ENCODE results near the gene TERC. TPM values are rescaled to one million over a fixed set of nuclear protein-coding genes. Genes with fewer than 3 reads are reported as not detected.

The TERC gene
- polyA plus RNA-seq, 1 donor (not counting 4 experiments of a cell fraction or from before 2014, with no cell fraction given): 0.69 TPM

DNA sequence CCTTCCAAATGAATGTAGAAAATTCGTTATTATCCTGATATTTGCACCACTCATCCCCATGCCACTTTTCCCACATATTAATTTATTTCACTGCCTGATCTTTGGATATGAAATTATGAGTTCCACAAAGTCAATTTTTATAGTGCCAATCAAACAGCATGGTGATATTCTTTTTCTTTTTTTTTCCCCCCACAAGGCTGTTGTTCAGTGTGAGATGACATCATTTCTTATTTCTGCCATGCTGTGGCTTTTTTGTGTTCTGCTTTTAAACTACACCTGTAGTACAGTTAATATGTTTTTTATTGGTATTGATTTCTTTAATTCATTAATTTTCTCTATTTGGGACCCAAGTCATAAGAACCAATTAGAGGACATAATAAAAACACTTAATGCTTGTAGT, 22.9 kb upstream of the TERC start:
- Histone ChIP-seq H3K36me3 (ENCODE audit: control insufficient read depth in 2 of 2, extremely low read depth in 1 of 2, insufficient read depth in 2 of 2, low read length in 2 of 2) (peaks cover 8 to 9% of the 10 kb centered on the region in 2 experiments), H2AFZ (ENCODE audit: control insufficient read depth, low read length) (no peak overlapping the region), H3K4me3 (ENCODE audit: control insufficient read depth in 2 of 3, extremely low read depth in 1 of 3, insufficient read depth in 2 of 3, low read depth in 1 of 3, low read length in 3 of 3) (no peak overlapping the region), H3K9me1 (ENCODE audit: control insufficient read depth, extremely low read depth, insufficient read depth, low read length) (no peaks in the 10 kb centered on the region), H3K9me3 (ENCODE audit: control insufficient read depth, low read depth, low read length) (no peaks in the 10 kb centered on the region), H3K4me1 (ENCODE audit: control insufficient read depth, extremely low read depth, insufficient read depth, low read length) (no peaks in the 10 kb centered on the region), H4K20me1 (ENCODE audit: control insufficient read depth, extremely low read depth, insufficient read depth, low read length) (no peaks in the 10 kb centered on the region), H3K27ac (ENCODE audit: control insufficient read depth, insufficient read depth, low read length) (no peak overlapping the region), H3K4me2 (ENCODE audit: control insufficient read depth, extremely low read depth, insufficient read depth, low read depth, low read length) (no peak overlapping the region), H3K27me3 (ENCODE audit: control insufficient read depth, extremely low read depth, insufficient read depth, low read length) (no peaks in the 10 kb centered on the region), H3K79me2 (ENCODE audit: control insufficient read depth, insufficient read depth, low read length) (no peaks in the 10 kb centered on the region), H3K9ac (ENCODE audit: control insufficient read depth, extremely low read depth, insufficient read depth, low read length) (no peak overlapping the region)
- no peak for DNase-seq (ENCODE audit: low read depth, low spot score)
- TF ChIP-seq EZH2 (IDR thresholded peaks at IDR 0.05; ENCODE audit: low read length): no peak
- TF ChIP-seq, protein P1, sequence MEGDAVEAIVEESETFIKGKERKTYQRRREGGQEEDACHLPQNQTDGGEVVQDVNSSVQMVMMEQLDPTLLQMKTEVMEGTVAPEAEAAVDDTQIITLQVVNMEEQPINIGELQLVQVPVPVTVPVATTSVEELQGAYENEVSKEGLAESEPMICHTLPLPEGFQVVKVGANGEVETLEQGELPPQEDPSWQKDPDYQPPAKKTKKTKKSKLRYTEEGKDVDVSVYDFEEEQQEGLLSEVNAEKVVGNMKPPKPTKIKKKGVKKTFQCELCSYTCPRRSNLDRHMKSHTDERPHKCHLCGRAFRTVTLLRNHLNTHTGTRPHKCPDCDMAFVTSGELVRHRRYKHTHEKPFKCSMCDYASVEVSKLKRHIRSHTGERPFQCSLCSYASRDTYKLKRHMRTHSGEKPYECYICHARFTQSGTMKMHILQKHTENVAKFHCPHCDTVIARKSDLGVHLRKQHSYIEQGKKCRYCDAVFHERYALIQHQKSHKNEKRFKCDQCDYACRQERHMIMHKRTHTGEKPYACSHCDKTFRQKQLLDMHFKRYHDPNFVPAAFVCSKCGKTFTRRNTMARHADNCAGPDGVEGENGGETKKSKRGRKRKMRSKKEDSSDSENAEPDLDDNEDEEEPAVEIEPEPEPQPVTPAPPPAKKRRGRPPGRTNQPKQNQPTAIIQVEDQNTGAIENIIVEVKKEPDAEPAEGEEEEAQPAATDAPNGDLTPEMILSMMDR (optimal IDR thresholded peaks at IDR 0.05 in 1 of 3, IDR thresholded peaks at IDR 0.05 in 1 of 3, conservative IDR thresholded peaks at IDR 0.05 in 1 of 3; ENCODE audit: extremely low read depth in 1 of 3, insufficient read depth in 2 of 3, low read length in 3 of 3): no peak
- dilution Hi-C loops (cut with MboI; ENCODE audit: extremely low pct_ligation_motif_present, low sequenced_read_pairs): no loop called here
- FAIRE-seq: no peak

- no peaks in the 10 kb centered on the region for H3K4me1 ChIP-seq (ENCODE audit: control insufficient read depth, extremely low read depth, insufficient read depth, low read length)
- H3K9ac ChIP-seq (ENCODE audit: control insufficient read depth, extremely low read depth, insufficient read depth, low read length): no peak overlapping the region
- dilution Hi-C loops (cut with MboI; ENCODE audit: extremely low pct_ligation_motif_present, low sequenced_read_pairs): no loop called here
- H3K4me2 ChIP-seq (ENCODE audit: control insufficient read depth, extremely low read depth, insufficient read depth, low read depth, low read length): no peak overlapping the region
- no peaks in the 10 kb centered on the region for H3K27me3 ChIP-seq (ENCODE audit: control insufficient read depth, extremely low read depth, insufficient read depth, low read length)
- DNase-seq (ENCODE audit: low read depth, low spot score) (no peak), FAIRE-seq (no peak)
- H3K27ac ChIP-seq (ENCODE audit: control insufficient read depth, insufficient read depth, low read length): no peak overlapping the region
- H2AFZ ChIP-seq (ENCODE audit: control insufficient read depth, low read length): no peak overlapping the region
- no peaks in the 10 kb centered on the region for H3K9me3 ChIP-seq (ENCODE audit: control insufficient read depth, low read depth, low read length)
- TF ChIP-seq EZH2 (IDR thresholded peaks at IDR 0.05; ENCODE audit: low read length): no peak
- TF ChIP-seq, protein P1 (optimal IDR thresholded peaks at IDR 0.05 in 1 of 3, IDR thresholded peaks at IDR 0.05 in 1 of 3, conservative IDR thresholded peaks at IDR 0.05 in 1 of 3; ENCODE audit: extremely low read depth in 1 of 3, insufficient read depth in 2 of 3, low read length in 3 of 3): no peak
- H4K20me1 ChIP-seq (ENCODE audit: control insufficient read depth, extremely low read depth, insufficient read depth, low read length): no peaks in the 10 kb centered on the region
- H3K4me3 ChIP-seq (ENCODE audit: control insufficient read depth in 2 of 3, extremely low read depth in 1 of 3, insufficient read depth in 2 of 3, low read depth in 1 of 3, low read length in 3 of 3): no peak overlapping the region
- H3K36me3 ChIP-seq (ENCODE audit: control insufficient read depth in 2 of 2, extremely low read depth in 1 of 2, insufficient read depth in 2 of 2, low read length in 2 of 2): peaks cover 9 to 10% of the 10 kb centered on the region in 2 experiments
- H3K79me2 ChIP-seq (ENCODE audit: control insufficient read depth, insufficient read depth, low read length): no peaks in the 10 kb centered on the region
- H3K9me1 ChIP-seq (ENCODE audit: control insufficient read depth, extremely low read depth, insufficient read depth, low read length): no peaks in the 10 kb centered on the region
Measured at GRCh38 chr3:169787120-169787519, 22.3 kb upstream of the TERC start.
